NT2/D1 (cell line): Measurements from ENCODE around the gene GUCY1A1.

Experiments
- SUZ12 ChIP-seq: IDR thresholded peaks from 2 replicates; pipeline ENCODE4 v1.6.1; 2011; ENCODE audit not compliant: insufficient read length, insufficient read depth; ENCODE audit errors: extremely low read depth
- YY1 ChIP-seq: IDR thresholded peaks from 2 replicates; pipeline ENCODE4 v1.6.1; 2011; ENCODE audit not compliant: insufficient read length, insufficient read depth
- ZNF274 ChIP-seq: IDR thresholded peaks from 2 replicates; pipeline ENCODE4 v1.6.1; 2011; ENCODE audit warnings: mild to moderate bottlenecking, low read depth, low read length

DNA sequence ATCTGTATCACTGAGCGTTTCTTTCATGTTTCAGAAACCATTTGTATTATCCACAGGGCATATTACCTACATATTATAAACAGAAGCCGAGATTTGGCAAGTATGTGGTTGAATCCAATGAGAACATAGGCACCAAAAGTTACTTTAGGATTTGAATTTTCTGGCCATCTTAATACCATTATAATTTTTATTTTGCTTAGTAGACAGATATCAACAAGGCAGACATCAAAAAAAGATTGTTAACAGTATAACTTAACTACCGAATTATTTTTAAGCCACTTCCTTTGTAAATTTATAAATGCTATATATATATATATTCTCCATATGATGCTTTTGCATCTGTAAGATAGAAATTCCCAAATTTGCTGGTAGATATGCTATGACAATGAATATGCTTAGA is 94.4 kb downstream of the GUCY1A1 start:
- TF ChIP-seq YY1 (no peak), ZNF274 (no peak), SUZ12 (no peak)
